GM18519 (cell line): Measurements from ENCODE around the gene RABGAP1L.
"Not testable (repeated sequence)": the region's sequence is repeated elsewhere in the genome, so short reads cannot be mapped to it uniquely, and the experiment has no call there.

Experiments
- ATAC-seq: cut with Tn5 transposase; IDR thresholded peaks from one replicate; pipeline ENCODE4 v1.9.1; 2021; ENCODE audit warnings: mild to moderate bottlenecking, moderate library complexity; ENCODE audit not compliant: unreplicated experiment, low FRiP score

RABGAP1L gene

GRCh38 chr1:175040324-175040879 is 881.1 kb downstream of the RABGAP1L start:
- ATAC-seq = no peak

GRCh38 chr1:175042650-175043049 is 883.3 kb downstream of the RABGAP1L start:
- ATAC-seq = no peak

- ATAC-seq = no peak
These were observed 884.5 kb downstream of the RABGAP1L start for GRCh38 chr1:175043824-175044223.

GRCh38 chr1:175044591-175044990 is 885.3 kb downstream of the RABGAP1L start:
- ATAC-seq = not testable (repeated sequence)
